NCI-H524 (cell line): Measurements from ENCODE around the gene TTLL1.
A peak's percentile ranks its signal among the peaks of the same experiment; 100 is the strongest.
"Not testable (repeated sequence)": the region's sequence is repeated elsewhere in the genome, so short reads cannot be mapped to it uniquely, and the experiment has no call there.

ENCODE experiments used
- DNase-seq, 2 experiments: peaks; one replicate each; lab custom pipeline; 2025; lab: John Stamatoyannopoulos, UW

Gene TTLL1

GRCh38 chr22:43066844-43067385 is 22.3 kb downstream of the TTLL1 start:
- DNase-seq: no peak

- DNase-seq: no peak
These were observed 23.1 kb downstream of the TTLL1 start for GRCh38 chr22:43066134-43066533.

GRCh38 chr22:43060183-43060582 is 29.0 kb downstream of the TTLL1 start:
- peak; percentile 9 to 73 for DNase-seq

GRCh38 chr22:43057641-43058040 is 31.6 kb downstream of the TTLL1 start:
- no peak for DNase-seq

GRCh38 chr22:43053176-43053575 is 36.0 kb downstream of the TTLL1 start:
- no peak for DNase-seq

GRCh38 chr22:43050995-43051394 is 38.2 kb downstream of the TTLL1 start:
- DNase-seq: no peak

GRCh38 chr22:43047605-43048004 is 41.6 kb downstream of the TTLL1 start:
- DNase-seq: no peak

GRCh38 chr22:43044290-43044712 is 44.9 kb downstream of the TTLL1 start:
- DNase-seq: no peak

- peak; percentile 73 to 91 for DNase-seq
These were observed 47.0 kb downstream of the TTLL1 start for GRCh38 chr22:43042101-43042780.

GRCh38 chr22:43039800-43040199 is 49.4 kb downstream of the TTLL1 start:
- DNase-seq: no peak

GRCh38 chr22:43038325-43038724 is 50.9 kb downstream of the TTLL1 start:
- DNase-seq: no peak

GRCh38 chr22:43036282-43036829 is 52.8 kb downstream of the TTLL1 start:
- DNase-seq: peak; percentile 12 to 20

- no peak for DNase-seq
These were observed 53.9 kb downstream of the TTLL1 start for GRCh38 chr22:43035250-43035649.

- DNase-seq: no peak
These were observed 57.6 kb downstream of the TTLL1 start for GRCh38 chr22:43031617-43032016.

GRCh38 chr22:43018615-43019014 is 70.6 kb downstream of the TTLL1 start:
- DNase-seq: no peak

GRCh38 chr22:43017525-43018460 is 71.4 kb downstream of the TTLL1 start:
- no peak for DNase-seq

- DNase-seq: not testable (repeated sequence)
These were observed 73.0 kb downstream of the TTLL1 start for GRCh38 chr22:43016150-43016549.

- DNase-seq: no peak
These were observed 73.5 kb downstream of the TTLL1 start for GRCh38 chr22:43015677-43016042.

- DNase-seq: peak; percentile 97 to 99
These were observed 74.1 kb downstream of the TTLL1 start, which contains the start of gene PACSIN2 for GRCh38 chr22:43014869-43015676. TSS of gene PACSIN2 (minus strand) at chr22:43015149. CDS start at chr22:42912080, 103,069 bp downstream.

GRCh38 chr22:43014316-43014868 is 74.8 kb downstream of the TTLL1 start:
- DNase-seq: peak in 1 of 2 experiments; percentile 38
